NCI-H1694 (cell line): ENCODE measurements around the gene CCR3.

Source experiments
- DNase-seq: peaks from one replicate; lab custom pipeline; 2025; lab: John Stamatoyannopoulos, UW

The CCR3 gene

GRCh38 chr3:46276497-46277099 is 34.3 kb downstream of the CCR3 start:
- DNase-seq = no peak

- no peak for DNase-seq
Observed at GRCh38 chr3:46277476-46277875, 35.2 kb downstream of the CCR3 start.

GRCh38 chr3:46278816-46279672 is 36.8 kb downstream of the CCR3 start:
- DNase-seq = no peak

- no peak for DNase-seq
Observed at GRCh38 chr3:46280105-46280797, 38.0 kb downstream of the CCR3 start.

- no peak for DNase-seq
Observed at GRCh38 chr3:46281551-46281950, 39.3 kb downstream of the CCR3 start.

- no peak for DNase-seq
Observed at GRCh38 chr3:46282041-46282440, 39.8 kb downstream of the CCR3 start.

- no peak for DNase-seq
Observed at GRCh38 chr3:46282696-46283095, 40.4 kb downstream of the CCR3 start.

- DNase-seq = no peak
Observed at GRCh38 chr3:46283881-46284450, 41.7 kb downstream of the CCR3 start.

- DNase-seq = no peak
Observed at GRCh38 chr3:46284981-46285683, 42.9 kb downstream of the CCR3 start.

- no peak for DNase-seq
Observed at GRCh38 chr3:46285931-46286619, 43.8 kb downstream of the CCR3 start.

GRCh38 chr3:46286947-46287565 is 44.8 kb downstream of the CCR3 start:
- no peak for DNase-seq

- DNase-seq = no peak
Observed at GRCh38 chr3:46289551-46289950, 47.3 kb downstream of the CCR3 start.

GRCh38 chr3:46289966-46290365 is 47.7 kb downstream of the CCR3 start:
- no peak for DNase-seq

GRCh38 chr3:46291046-46291445 is 48.8 kb downstream of the CCR3 start:
- no peak for DNase-seq

- no peak for DNase-seq
Observed at GRCh38 chr3:46293035-46293724, 50.9 kb downstream of the CCR3 start.

GRCh38 chr3:46293991-46294833 is 52.0 kb downstream of the CCR3 start:
- DNase-seq = no peak

- no peak for DNase-seq
Observed at GRCh38 chr3:46296826-46297225, 54.6 kb downstream of the CCR3 start.

- no peak for DNase-seq
Observed at GRCh38 chr3:46297658-46298423, 55.6 kb downstream of the CCR3 start.
